Measurements from ENCODE around the gene KCNN1.

KCNN1 gene

GRCh38 chr19:17948514-17948900 lies 18.4 kb upstream of the KCNN1 start:
- no peaks in the 10 kb centered on the region for H3K9me3 ChIP-seq (ENCODE audit: control insufficient read depth, low read length)
- H3K4me3 ChIP-seq (ENCODE audit: extremely low read depth, insufficient read depth, low read length, poor library complexity, severe bottlenecking), result peak overlapping the region; percentile 44
- H3K4me1 ChIP-seq (ENCODE audit: control insufficient read depth, insufficient read depth, low read length, poor library complexity, severe bottlenecking), result peaks cover 33% of the 10 kb centered on the region
- WGBS, 2 experiments (ENCODE audit: insufficient coverage in 2 of 2), result 0 to 2% methylated on average over 8 to 12 of the region's 16 CpGs
- no peak overlapping the region for H3K27ac ChIP-seq (ENCODE audit: low read depth, low read length, severe bottlenecking)
- H3K36me3 ChIP-seq (ENCODE audit: control insufficient read depth, insufficient read depth, low read length), result peaks cover 7% of the 10 kb centered on the region

GRCh38 chr19:17948931-17949930 lies 17.7 kb upstream of the KCNN1 start:
- WGBS, 2 experiments (ENCODE audit: insufficient coverage in 2 of 2), result 2 to 4% methylated on average over 31 of the region's 49 CpGs
- Histone ChIP-seq H3K4me3 (ENCODE audit: extremely low read depth, insufficient read depth, low read length, poor library complexity, severe bottlenecking) (no peak overlapping the region), H3K4me1 (ENCODE audit: control insufficient read depth, insufficient read depth, low read length, poor library complexity, severe bottlenecking) (peaks cover 33% of the 10 kb centered on the region), H3K27ac (ENCODE audit: low read depth, low read length, severe bottlenecking) (no peak overlapping the region), H3K36me3 (ENCODE audit: control insufficient read depth, insufficient read depth, low read length) (peaks cover 4% of the 10 kb centered on the region), H3K9me3 (ENCODE audit: control insufficient read depth, low read length) (no peaks in the 10 kb centered on the region)

DNA sequence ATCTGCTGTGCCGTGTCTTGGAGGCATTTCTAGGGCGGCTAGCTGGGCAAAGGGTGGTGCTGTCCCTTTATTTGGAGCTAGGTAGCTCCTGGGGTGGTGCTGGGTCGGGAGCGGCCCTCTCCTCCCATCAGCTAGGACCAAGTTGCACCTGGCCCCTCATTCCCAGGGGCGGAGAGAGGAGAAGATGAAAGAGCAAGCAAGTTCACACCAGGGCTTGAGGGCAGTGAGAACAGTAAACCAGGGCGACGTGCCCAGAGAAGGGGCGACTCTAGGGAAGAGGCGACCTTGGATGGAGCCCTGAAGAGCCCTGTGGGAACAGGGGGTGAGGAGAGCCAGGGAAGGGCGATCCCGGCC lies 17.0 kb upstream of the KCNN1 start:
- WGBS, 2 experiments (ENCODE audit: insufficient coverage in 2 of 2), result 0 to 6% methylated on average over 6 to 9 of the region's 11 CpGs
- H3K9me3 ChIP-seq (ENCODE audit: control insufficient read depth, low read length), result no peaks in the 10 kb centered on the region
- peaks cover 33% of the 10 kb centered on the region for H3K4me1 ChIP-seq (ENCODE audit: control insufficient read depth, insufficient read depth, low read length, poor library complexity, severe bottlenecking)
- H3K27ac ChIP-seq (ENCODE audit: low read depth, low read length, severe bottlenecking), result no peak overlapping the region
- H3K4me3 ChIP-seq (ENCODE audit: extremely low read depth, insufficient read depth, low read length, poor library complexity, severe bottlenecking), result no peak overlapping the region
- no peaks in the 10 kb centered on the region for H3K36me3 ChIP-seq (ENCODE audit: control insufficient read depth, insufficient read depth, low read length)

- Histone ChIP-seq H3K27ac (ENCODE audit: low read depth, low read length, severe bottlenecking) (no peak overlapping the region), H3K4me3 (ENCODE audit: extremely low read depth, insufficient read depth, low read length, poor library complexity, severe bottlenecking) (peak overlapping the region; percentile 11)
- WGBS, 2 experiments (ENCODE audit: insufficient coverage in 2 of 2), result 0 to 2% methylated on average over 29 to 32 of the region's 48 CpGs
Observed at GRCh38 chr19:17950310-17951156, 16.4 kb upstream of the KCNN1 start.

DNA sequence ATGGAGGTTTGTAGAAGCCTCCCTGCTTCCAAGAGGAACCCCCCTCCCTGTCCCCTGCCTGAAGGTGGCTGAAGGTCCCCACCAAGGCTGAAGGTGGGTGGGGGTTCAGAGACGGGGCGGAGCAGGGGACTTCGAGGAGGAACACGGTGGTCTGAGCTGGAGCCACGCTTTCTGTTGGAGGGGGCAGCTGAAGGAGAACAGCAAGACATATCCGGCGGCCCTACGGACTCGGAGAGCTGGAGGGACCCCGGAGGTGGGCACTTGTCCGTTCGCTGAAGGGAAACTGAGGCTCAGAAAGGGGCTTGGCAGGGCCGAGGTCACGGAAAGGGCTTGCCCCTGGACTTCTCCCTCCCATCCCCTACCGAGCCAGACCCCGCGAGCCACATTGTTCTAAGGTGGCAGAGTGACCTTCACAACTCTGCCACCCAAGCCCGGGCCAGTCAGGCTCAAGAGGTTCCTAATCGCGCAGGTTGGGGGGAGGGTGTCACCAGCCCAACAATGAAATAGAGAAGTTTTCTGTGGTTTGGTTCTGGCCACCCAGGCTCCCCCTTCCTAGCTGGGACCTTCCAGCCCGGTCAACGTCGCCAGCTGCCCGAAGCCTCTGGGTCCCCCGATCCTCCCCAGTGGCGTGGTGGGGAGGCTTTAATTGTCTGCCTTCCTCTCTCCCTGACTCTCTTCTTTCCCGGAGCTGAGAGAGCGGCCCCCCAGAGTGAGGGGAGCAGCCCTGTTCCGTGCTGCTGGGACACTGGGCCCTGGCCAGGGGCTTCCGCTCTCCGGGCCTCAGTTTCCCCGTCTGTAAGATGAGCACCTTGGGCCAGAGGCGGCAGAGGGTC lies 15.5 kb upstream of the KCNN1 start:
- Histone ChIP-seq H3K4me3 (ENCODE audit: extremely low read depth, insufficient read depth, low read length, poor library complexity, severe bottlenecking) (peak overlapping the region; percentile 11), H3K36me3 (ENCODE audit: control insufficient read depth, insufficient read depth, low read length) (no peaks in the 10 kb centered on the region), H3K4me1 (ENCODE audit: control insufficient read depth, insufficient read depth, low read length, poor library complexity, severe bottlenecking) (peaks cover 33% of the 10 kb centered on the region), H3K9me3 (ENCODE audit: control insufficient read depth, low read length) (no peaks in the 10 kb centered on the region), H3K27ac (ENCODE audit: low read depth, low read length, severe bottlenecking) (no peak overlapping the region)
- WGBS, 2 experiments (ENCODE audit: insufficient coverage in 2 of 2), result 0 to 2% methylated on average over 17 to 22 of the region's 33 CpGs

More at GRCh38 chr19:17950310-17951156, 16.4 kb upstream of the KCNN1 start:
- Histone ChIP-seq H3K36me3 (ENCODE audit: control insufficient read depth, insufficient read depth, low read length) (no peaks in the 10 kb centered on the region), H3K9me3 (ENCODE audit: control insufficient read depth, low read length) (no peaks in the 10 kb centered on the region), H3K4me1 (ENCODE audit: control insufficient read depth, insufficient read depth, low read length, poor library complexity, severe bottlenecking) (peaks cover 33% of the 10 kb centered on the region)

DNA sequence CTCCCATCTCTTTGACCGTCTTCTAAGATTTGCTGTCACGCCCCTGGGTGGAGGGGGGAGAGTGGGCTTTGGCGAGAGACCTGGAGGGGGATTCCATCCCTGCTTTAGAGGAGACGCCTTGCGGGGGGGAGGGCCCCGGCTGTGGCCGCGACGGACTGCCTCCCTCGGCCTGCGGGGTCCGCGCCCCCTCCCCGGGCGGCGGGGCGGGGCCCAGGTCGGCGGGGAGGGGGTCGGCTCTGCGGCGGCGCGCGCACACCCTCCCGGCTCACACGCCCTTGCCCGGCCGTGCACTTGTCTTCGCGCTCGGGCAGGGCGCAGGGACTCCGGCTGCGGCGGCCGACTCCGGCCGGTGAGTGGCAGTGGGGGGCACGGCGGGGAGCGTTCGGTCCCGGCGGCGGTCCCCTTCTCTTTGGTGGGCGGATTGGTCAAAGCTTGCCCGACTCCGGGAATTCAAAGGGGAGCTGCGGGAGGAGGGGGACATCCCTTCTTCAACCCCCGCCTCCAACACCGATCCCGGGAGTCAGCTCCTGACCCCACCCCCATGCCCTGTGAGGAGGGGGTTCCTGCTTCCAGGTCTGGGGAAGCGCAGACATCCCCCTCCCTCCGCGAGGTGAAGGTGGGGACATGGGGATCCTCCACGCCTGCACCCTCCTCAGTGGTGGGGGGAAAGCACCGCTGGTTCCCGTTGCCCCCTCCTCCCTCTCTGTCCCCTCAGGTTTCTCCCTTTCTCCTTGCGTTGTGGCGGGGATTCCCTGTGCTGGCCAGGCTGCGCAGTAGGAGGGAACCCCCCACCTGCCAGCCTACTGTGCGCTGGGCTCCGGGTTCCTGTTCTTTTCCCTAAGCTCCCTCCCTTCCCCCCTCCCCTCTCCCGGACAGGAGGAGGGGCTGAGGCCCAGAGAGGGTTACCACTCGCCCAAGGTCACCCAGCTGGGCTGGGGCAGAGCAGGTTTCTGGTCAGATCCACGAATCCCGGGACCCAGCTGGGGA lies 14.6 kb upstream of the KCNN1 start:
- 0 to 2% methylated on average over 15 to 41 of the region's 68 CpGs for WGBS, 2 experiments (ENCODE audit: insufficient coverage in 2 of 2)
- Histone ChIP-seq H3K4me1 (ENCODE audit: control insufficient read depth, insufficient read depth, low read length, poor library complexity, severe bottlenecking) (peaks cover 32% of the 10 kb centered on the region), H3K36me3 (ENCODE audit: control insufficient read depth, insufficient read depth, low read length) (no peaks in the 10 kb centered on the region), H3K27ac (ENCODE audit: low read depth, low read length, severe bottlenecking) (no peak overlapping the region), H3K4me3 (ENCODE audit: extremely low read depth, insufficient read depth, low read length, poor library complexity, severe bottlenecking) (peak overlapping the region; percentile 5), H3K9me3 (ENCODE audit: control insufficient read depth, low read length) (no peaks in the 10 kb centered on the region)

DNA sequence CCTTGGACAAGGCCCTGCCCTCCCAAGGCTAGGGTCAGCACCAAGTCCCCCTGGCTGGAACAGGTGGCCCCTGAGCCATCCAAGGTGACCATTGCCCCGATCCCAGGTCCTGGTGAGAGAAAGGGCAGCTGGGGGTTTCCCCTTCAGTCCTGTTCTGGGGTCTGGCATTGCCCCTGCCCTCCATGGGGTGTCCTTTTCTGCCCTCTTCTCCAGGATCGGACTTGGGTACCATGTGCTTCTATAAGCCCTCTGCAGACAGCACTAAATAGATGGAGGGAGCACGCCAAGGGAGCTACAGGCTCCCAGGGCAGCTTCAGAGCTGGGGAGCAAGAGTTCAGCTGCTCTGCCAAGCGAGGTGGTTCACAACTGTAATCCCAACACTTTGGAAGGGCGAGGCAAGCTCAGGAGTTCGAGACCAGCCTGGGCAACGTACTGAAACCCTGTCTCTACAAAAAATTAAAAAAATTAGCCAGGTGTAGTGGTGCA lies 13.5 kb upstream of the KCNN1 start:
- WGBS, 2 experiments (ENCODE audit: insufficient coverage in 2 of 2), result 68 to 69% methylated on average over 7 of the region's 7 CpGs
- no peak overlapping the region for H3K4me3 ChIP-seq (ENCODE audit: extremely low read depth, insufficient read depth, low read length, poor library complexity, severe bottlenecking)
- H3K9me3 ChIP-seq (ENCODE audit: control insufficient read depth, low read length), result no peaks in the 10 kb centered on the region
- H3K27ac ChIP-seq (ENCODE audit: low read depth, low read length, severe bottlenecking), result no peak overlapping the region
- peaks cover 30% of the 10 kb centered on the region for H3K4me1 ChIP-seq (ENCODE audit: control insufficient read depth, insufficient read depth, low read length, poor library complexity, severe bottlenecking)
- H3K36me3 ChIP-seq (ENCODE audit: control insufficient read depth, insufficient read depth, low read length), result no peaks in the 10 kb centered on the region

- Histone ChIP-seq H3K4me3 (ENCODE audit: extremely low read depth, insufficient read depth, low read length, poor library complexity, severe bottlenecking) (no peak overlapping the region), H3K36me3 (ENCODE audit: control insufficient read depth, insufficient read depth, low read length) (no peaks in the 10 kb centered on the region), H3K9me3 (ENCODE audit: control insufficient read depth, low read length) (no peaks in the 10 kb centered on the region), H3K4me1 (ENCODE audit: control insufficient read depth, insufficient read depth, low read length, poor library complexity, severe bottlenecking) (peaks cover 30% of the 10 kb centered on the region), H3K27ac (ENCODE audit: low read depth, low read length, severe bottlenecking) (no peak overlapping the region)
- WGBS, 2 experiments (ENCODE audit: insufficient coverage in 2 of 2), result 76 to 90% methylated on average over 2 to 3 of the region's 4 CpGs
Observed at GRCh38 chr19:17953869-17954268, 13.0 kb upstream of the KCNN1 start.

GRCh38 chr19:17954401-17954800 lies 12.5 kb upstream of the KCNN1 start:
- 85 to 91% methylated on average over 4 to 7 of the region's 7 CpGs for WGBS, 2 experiments (ENCODE audit: insufficient coverage in 2 of 2)
- H3K36me3 ChIP-seq (ENCODE audit: control insufficient read depth, insufficient read depth, low read length), result no peaks in the 10 kb centered on the region
- no peak overlapping the region for H3K27ac ChIP-seq (ENCODE audit: low read depth, low read length, severe bottlenecking)

More at GRCh38 chr19:17954401-17954800, 12.5 kb upstream of the KCNN1 start:
- Histone ChIP-seq H3K4me3 (ENCODE audit: extremely low read depth, insufficient read depth, low read length, poor library complexity, severe bottlenecking) (no peak overlapping the region), H3K9me3 (ENCODE audit: control insufficient read depth, low read length) (no peaks in the 10 kb centered on the region), H3K4me1 (ENCODE audit: control insufficient read depth, insufficient read depth, low read length, poor library complexity, severe bottlenecking) (peaks cover 30% of the 10 kb centered on the region)

Measured in mesodermal cell (in vitro differentiated cells).